SK-N-MC (cell line): ENCODE measurements around the gene NINL.

Experiments used
- EZH2 ChIP-seq: fragments of 200-600 bp; sonication (generic); IDR thresholded peaks from one replicate; pipeline ENCODE4 v1.6.1; 2017; ENCODE audit warnings: antibody characterized with exemption
- FOXP2 ChIP-seq: optimal IDR thresholded peaks from 2 replicates; pipeline ENCODE3; 2011; ENCODE audit warnings: mild to moderate bottlenecking, moderate library complexity; ENCODE audit not compliant: insufficient read depth; ENCODE audit errors: extremely low read length, control extremely low read depth
- POLR2AphosphoS5 ChIP-seq: IDR thresholded peaks from 2 replicates; pipeline ENCODE4 v1.6.1; 2012; ENCODE audit warnings: mild to moderate bottlenecking, low read depth, low read length, borderline replicate concordance

DNA sequence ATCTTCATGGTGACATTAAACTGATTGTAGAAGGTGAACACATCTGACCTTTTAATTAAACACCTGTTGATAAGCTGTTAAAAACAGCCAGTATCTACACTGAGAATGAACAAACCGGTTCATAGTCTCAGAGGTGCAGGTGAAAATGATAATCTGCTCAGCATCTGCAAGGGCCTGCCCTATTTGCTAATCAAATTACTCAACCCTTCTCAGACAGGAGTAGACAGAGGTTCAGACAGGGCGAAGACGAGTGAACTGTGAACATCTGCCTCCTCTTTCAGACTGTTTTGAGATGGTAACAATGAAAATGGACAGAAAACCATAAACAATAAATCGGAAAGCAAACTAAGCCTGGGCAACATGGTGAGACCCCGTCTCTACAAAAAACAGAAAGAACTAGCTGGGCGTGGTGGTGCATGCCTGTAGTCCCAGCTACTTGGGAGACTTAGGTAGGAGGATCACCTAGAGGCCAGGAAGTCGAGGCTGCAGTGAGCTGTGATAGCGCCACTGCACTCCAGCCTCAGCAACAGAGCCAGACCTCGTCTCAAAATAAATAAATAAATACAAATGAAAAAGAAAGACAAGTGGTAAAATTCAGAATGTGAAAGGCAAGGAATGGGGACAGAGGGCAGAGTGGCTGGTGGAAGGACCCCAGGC, 55.9 kb downstream of the NINL start:
- TF ChIP-seq EZH2 (no peak), POLR2AphosphoS5 (no peak), FOXP2 (no peak)
